HS-27A (cell line): Measurements from ENCODE around the gene ZCCHC9.
"Not testable (repeated sequence)": the region's sequence is repeated elsewhere in the genome, so short reads cannot be mapped to it uniquely, and the experiment has no call there.

Source experiments
- DNase-seq: peaks from one replicate; pipeline ENCODE4 v3.0.0-alpha.2; 2012; ENCODE audit warnings: low read depth, missing footprints

Gene ZCCHC9, protein sequence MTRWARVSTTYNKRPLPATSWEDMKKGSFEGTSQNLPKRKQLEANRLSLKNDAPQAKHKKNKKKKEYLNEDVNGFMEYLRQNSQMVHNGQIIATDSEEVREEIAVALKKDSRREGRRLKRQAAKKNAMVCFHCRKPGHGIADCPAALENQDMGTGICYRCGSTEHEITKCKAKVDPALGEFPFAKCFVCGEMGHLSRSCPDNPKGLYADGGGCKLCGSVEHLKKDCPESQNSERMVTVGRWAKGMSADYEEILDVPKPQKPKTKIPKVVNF

DNA sequence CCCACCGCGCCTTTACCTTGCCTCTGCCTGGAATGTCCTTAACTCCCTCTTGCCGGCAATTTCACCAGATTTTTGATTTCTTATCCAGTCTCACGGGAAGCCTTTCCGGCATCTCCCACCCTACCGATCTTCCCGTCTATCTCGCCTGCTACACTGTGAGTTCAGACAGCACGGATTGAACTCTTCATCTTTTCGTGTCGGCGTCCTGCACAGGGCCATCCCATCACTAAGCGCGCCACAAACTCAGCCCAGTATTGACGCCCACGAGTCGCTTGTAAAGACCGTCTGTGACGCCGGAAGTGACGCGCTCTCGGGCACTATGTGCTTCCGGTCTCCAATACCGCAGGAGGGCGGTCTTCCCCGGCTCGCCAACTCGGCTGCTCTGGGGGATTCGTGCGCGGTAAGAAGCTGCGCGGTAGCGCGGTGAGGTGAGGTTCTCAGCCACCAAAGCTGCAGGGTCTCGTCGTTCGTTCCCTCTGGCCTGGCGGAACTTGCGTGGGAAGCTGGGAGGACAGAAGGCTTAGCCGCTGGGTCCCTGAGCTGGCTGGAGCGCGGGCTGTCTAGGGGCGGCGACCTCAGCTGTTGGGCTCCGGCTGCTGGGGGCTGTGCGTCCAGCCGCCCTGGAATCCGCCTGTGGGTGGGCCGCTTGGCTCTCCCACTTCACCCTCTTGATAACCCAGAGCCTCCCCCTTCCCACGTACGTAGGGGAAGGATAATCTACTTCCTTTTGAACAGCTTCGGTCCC, at the start of gene ZCCHC9:
Gene ZCCHC9, plus strand, starts transcription at position 317 of the 745 bp plus-strand sequence. CDS start 3,171 bp downstream, outside the sequence.
- peak; percentile 66 for DNase-seq

DNA sequence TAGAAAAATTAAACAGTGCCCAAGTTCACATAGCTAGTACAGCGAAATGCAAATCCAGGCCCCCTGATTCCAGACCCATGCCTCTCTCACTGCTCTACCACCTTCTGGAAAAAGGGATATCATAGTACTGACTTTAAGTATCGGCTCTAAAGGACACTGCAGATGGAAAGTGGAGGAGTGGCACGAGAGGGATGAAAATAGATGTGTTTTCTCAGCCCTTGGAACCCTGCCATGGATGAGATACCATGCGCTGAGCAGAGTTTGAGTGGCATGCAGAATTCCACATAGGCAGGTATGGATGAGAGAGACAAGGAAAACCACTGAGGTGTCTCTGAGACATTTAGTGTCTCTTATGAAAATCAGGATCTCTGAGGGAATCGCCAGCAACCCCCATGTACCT, 49.5 kb upstream of the ZCCHC9 start:
- DNase-seq: no peak

DNA sequence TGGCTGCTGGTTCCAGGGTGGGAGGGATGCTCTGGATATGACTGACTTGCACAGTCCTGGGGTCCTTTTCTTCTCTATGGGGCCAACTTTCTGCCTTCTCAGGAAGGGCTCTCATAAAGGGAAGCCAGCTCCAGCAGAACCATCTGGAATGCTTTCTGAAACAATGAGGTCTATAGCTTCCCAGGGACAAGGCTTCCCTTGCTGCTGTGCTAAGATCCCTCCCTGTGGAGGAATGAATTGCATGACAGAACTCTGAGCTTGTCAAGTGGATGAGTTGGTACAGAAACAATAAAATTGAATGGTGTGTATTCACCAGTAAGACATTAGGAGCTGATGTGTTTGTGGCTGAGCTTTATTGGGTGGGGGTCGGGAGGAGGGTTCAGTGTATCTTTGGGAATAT, 48.5 kb upstream of the ZCCHC9 start:
- DNase-seq: no peak

DNA sequence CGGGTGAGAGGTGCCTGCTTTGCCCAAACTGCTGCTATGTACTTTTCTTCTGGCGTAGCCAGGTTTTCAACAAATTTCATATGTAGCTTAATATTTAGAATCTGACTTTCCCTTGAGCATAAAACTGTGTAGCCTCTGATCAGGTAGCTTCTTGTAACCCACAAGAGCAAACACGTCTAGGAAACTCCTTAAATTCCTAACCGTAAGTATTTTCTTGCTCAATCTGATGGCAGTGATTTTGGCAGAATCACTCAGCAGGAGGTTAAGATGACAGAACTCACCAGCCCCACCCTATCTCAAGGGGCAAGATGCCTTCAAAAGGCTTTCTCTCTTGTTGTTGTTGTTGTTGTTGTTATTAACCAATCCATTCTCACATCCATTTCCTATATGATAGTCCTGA, 47.5 kb upstream of the ZCCHC9 start:
- no peak for DNase-seq

DNA sequence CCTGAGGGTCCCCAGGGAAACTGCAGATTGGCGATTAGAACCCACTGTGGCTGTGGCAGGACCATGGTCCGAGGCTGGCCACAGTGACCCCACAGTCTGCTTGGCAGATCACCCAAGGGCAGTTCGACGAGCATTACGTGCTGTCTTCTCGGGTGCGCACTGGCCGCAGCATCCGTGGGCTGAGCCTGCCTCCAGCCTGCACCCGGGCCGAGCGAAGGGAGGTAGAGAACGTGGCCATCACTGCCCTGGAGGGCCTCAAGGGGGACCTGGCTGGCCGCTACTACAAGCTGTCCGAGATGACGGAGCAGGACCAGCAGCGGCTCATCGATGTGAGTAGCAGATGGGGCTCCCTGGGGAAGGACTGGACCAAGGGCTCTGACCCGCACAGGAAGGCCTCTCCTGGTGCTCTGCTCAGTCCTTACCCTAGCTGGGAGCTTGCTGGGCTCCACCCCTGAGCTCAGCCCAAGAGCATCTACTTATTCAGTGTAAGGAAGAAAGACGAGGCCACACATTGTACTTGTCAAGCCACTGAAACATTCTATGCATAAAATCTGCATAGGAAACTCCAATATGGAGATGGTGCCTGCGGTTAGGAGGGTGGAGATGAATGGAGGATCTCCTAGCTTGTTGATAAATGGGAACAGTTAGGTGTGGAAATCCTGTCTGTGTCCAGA, 46.4 kb upstream of the ZCCHC9 start:
- no peak for DNase-seq

DNA sequence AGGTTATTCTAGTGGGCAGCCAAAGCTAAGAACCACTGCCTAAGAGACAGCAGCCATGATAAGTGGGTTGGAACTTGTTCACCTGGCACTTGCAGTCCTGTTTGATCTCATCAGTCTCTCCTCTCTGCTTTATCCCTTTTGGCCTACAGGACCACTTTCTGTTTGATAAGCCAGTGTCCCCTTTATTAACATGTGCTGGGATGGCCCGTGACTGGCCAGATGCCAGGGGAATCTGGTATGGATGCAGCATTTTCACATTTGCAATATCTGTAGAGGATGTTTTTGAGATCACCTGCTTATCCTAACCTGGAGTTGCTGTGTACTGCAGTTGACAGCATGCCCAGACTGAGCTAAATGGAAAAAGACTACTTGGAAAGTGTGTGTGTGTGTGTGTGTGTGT, 44.6 kb upstream of the ZCCHC9 start:
- DNase-seq: no peak

DNA sequence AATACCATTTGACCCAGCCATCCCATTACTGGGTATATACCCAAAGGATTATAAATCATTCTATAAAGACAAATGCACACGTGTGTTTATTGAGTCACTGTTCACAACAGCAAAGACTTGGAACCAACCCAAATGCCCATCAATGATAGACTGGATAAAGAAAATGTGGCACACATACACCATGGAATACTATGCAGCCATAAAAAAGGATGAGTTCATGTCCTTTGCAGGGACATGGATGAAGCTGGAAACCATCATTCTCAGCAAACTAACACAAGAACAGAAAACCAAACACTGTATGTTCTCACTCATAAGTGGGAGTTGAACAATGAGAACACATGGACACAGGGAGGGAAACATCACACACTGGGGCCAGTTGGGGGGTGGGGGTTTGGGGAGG, 38.6 kb upstream of the ZCCHC9 start:
- DNase-seq: not testable (repeated sequence)

DNA sequence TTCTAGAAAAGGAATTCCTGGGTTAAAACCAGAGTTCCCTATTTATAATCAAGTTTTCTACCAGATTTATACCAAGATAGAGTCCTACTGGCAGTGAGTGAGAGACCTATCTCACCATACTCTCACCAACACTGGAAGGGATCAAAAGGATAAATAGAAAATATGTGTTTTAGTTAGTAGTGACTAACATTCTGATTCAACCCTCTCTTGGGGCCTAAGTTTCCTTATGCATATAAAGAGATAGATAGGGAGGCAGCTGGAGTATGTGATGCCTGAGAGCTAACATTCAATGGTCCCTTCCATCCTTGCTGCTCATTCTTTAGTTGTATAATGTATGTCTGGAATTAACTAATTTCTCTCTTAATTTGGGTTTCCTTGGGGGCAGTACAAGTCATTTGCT, 36.3 kb upstream of the ZCCHC9 start:
- no peak for DNase-seq

DNA sequence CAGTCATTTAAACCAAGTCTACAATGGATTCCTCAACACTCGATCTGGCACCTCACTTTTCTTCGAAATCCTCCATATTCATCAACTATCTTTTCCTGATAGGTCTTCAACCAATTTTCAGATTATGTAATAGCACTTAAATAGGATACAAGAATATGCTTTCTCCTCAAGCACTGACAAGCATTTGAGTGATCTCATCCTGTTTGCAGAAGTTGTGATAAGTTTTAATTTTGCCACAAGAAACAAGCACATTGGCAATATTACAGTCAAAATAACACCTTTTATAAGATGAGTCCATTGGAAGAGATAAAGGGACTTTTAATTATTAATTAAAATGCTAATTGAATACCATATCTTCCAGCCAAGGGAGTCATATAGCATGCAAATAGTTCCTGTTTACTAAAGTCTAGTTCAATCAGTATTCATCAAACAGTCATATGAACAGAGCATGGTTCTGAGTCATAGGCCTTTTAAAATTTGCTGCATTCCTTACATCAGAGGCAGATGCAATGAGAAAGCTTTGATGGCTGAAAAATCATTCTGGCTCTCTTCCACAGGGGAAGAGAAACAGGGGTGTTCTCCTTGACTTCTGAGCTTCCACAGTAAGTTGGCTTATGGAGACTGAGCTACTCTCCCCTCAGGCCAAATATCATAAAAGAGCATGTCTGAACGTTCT, 32.7 kb upstream of the ZCCHC9 start:
- DNase-seq: peak; percentile 9

DNA sequence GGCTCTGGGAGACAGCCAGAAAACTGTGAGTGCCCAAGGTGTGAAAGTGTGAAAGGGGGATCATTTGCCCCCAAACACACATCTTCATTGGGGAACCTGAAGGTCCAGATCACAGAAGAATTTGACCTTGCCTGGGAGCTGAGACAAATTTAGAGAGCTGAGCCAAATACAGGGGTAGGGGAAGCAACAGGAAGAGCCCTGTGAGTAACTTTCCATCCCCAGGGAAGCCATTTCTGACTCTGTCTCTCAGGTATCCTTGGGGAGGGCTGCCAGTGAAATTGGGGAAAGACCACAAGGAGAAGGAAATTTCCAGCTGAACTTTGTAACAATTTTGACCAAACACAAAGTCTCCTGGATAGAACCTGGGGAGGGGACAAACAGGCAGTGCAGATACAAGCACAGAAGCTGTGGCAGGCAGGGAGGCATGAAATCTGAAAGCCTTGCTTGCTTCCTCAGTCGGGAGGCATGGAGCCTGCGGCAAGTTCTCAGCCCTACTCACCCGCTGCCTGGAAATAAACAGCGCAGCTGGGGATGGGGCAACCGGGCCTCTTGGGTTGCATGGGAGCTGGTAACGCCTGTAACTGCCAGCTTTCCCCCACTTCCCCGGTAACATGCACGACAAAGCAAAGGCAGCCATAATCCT, 31.5 kb upstream of the ZCCHC9 start:
- no peak for DNase-seq

DNA sequence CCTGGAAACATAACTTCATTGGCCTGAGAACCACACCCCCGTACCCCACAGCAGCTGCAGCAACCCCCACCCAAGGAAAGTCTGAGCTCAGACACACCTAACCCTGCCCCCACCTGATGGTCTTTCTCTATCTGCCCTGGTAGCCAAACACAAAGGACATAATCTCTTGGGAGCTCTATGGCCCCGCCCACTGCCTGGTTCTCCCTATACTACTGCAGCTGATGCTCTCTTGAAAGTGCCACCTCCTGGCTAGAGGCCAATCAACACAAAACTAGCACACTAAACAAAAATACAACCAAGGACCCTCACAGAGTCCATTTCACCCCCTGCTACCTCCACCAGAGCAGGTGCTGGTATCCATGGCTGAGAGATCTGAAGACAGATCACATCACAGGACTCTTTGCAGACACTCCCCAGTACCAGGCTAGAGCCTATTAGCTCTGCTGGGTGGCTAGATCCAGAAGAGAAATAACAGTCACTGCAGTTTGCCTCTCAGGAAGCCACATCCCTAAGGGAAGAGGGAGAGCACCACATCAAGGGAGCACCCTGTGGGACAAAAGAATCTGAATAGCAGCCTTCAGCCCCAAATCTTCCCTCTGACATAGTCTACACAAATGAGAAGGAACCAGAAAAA, 30.9 kb upstream of the ZCCHC9 start:
- DNase-seq: not testable (repeated sequence)

DNA sequence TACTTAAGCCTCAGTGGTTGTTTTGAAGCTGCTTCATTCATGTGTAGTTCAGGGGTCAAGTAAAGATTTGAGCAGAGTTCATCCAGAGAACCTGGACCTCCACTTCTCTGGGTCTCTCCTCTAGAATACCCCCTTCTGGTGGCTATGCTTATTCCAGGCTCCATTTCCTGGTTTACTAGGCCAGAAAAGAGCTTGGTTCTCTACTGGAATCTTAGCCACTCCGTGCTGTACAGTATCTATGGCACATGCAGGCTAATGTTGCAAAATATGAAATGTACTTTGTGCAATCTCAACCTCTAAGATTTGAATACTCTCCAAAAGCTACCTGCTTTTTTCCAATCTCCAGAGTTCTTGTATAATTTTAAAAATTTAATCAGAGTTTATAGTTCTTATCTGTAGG, 17.4 kb upstream of the ZCCHC9 start:
- no peak for DNase-seq

DNA sequence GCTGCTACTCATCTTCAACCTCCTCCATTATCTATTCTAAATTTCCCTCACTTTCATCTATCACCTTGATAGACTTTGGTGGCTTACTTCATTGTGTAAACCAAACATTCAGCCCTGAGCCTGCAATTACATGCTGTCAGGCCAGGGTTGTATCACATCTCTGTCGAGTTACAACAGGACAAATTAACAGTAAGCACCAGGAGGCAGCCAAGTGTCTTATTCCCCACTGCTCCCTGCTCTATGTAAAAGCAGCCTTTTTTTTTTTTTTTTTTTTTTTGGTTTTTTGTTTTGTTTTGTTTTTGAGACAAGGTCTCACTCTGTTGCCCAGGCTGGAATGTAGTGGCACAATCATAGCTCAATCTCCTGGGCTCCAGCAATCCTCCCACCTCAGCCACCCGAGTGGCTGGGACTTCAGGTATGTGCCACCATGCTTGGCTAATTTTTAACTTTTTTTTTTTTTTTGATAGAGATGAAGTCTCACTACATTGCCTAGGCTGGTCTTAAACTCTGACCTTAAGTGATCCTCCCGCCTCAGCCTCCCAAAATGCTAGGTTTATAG, 15.2 kb upstream of the ZCCHC9 start:
- no peak for DNase-seq

DNA sequence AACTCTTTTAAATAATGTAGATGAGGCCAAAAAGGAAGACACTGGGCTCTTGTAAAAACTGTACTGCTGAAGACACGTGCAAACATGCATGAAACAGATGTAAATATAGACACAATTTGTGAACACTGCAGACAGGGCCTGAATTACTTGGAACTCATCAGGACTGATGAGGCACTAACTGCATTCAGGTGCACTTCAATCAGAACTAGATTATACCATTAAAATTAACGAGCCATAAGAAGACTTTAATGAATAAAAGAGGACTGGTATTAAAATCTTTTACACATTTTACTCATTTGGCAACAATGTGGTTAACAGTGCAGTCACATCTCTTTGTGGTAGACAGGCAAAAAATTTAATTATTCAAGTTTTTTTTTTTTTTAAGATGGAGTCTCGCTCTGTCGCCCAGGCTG, 13.4 kb upstream of the ZCCHC9 start:
- DNase-seq: no peak

DNA sequence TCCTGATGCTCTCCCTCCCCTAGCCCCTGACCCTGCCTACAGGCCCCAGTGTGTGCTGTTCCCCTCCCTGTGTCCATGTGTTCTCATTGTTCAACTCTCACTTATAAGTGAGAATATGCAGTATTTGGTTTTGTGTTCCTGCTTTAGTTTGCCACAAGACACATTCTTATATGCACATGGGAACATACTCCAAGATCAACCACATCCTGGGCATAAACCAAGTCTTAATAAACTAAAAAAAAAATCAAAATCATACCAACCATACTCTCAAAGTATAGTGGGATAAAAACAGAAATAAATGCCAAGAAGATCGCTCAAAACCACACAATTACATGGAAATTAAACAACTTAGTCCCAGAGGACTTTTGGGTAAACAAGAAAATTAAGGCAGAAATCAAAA, 11.2 kb upstream of the ZCCHC9 start:
- DNase-seq: no peak

DNA sequence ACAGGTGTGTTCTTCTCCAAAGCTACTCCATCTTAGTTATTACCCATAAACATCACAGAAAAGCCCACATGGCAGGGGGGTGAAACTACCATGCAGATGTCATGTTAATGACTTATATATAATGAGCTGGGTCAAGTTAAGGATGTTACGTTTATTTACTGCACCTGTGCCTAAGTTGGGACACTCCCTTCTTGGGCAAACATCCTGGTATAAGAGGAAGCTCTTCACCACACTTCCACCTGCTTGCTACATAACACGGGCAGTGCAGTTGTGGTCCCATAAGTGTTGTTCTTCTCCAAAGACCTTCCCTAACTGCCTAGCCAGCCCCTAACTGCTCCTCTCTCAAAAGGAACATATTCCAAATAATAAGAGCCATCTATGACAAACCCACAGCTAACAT, 9.3 kb upstream of the ZCCHC9 start:
- DNase-seq: no peak

DNA sequence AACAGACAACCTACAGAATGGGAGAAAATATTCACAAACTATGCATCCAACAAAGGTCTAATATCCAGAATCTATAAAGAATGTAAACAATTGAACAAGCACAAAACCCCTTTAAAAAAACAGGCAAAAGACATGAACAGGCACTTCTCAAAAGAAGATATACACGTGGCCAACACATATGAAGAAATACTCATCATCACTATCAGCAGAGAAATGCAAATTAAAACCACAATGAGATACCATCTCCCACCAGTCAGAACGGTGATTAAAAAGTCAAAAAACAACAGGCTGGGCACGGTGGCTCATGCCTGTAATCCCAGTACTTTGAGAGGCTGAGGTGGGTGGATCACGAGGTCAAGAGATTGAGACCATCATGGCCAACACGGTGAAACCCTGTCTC, 7.4 kb upstream of the ZCCHC9 start:
- DNase-seq: not testable (repeated sequence)

DNA sequence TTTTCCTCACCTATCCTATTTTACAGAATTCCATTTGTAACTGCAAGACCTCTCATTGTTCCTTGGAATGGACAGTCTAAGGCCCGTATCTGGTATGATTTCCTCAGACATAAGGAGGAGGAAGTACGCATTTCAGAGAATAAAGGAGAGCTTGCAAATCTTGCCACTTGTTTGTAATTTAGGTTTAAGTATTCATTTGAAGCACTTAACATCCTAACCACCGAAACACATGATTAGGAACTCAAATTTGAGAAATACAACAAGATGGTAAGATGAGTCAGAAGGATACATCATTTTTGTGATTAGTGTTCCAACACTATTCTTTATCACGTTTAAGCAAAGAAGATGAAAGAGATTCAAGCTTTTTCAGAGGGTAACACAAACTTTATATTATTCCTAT, 3.9 kb upstream of the ZCCHC9 start:
- no peak for DNase-seq

DNA sequence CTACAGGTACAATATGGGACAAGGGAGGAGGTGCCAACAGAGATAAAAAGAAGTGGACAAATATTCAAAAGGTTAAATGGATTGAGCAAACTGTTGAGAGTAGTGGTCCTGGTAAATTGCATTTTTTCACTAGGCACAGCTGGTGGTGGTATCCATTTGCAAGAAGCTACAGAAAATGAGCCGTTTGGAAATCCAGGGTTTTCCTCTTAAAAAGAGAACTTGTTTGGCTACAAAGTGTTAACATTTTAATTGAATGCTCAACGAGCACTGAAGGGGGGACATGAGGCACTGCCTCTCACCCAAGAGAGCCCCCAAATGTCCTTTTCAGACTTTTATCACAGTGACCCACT, 491 bp upstream of the ZCCHC9 start:
- no peak for DNase-seq

DNA sequence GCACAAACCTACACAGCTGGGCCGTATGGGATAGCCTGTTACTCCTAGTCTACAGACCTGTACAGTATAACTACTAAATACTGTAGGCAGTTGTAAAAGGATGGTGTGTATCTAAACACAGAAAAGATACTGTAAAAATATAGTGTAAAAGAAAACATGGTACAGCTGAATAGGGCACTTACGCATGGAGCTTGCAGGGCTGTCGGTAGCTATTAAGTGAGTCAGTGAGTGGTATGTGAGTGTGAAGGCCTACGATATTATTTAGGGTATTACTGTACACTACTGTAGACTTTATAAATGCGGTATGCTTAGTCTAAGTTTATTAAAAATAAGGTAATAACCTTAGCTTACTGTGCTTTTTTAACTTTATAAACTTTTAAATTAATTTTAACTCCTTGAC, 1.2 kb downstream of the ZCCHC9 start:
- DNase-seq: no peak

DNA sequence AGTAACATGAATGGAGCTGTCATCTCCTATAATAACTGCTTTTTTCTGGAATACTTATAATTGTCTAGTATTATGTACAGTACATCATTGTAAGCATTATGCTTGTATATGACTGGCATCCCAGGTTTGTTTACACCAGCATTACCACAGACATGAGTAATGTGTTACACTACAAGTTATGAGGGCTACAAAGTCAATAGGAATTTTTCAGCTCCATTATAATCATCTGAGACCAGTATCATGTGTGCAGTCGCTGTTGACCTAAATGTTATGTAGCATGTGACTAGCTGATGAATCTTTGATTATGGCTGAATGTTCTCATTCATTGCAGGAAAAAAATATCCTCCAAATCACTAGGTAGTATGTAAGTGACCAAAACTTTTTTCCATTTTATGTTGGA, 2.2 kb downstream of the ZCCHC9 start:
- DNase-seq: no peak
